Sigmoid colon (tissue), 3 donors: Measurements from ENCODE around the gene TBL3.
A peak's percentile ranks its signal among the peaks of the same experiment; 100 is the strongest.

Experiments used
- POLR2A ChIP-seq, 2 donors: fragments of 450-650 bp; IDR thresholded peaks; one replicate each; pipeline ENCODE4 v1.6.1; 2016; ENCODE audit warnings: antibody characterized with exemption in 2 of 2, mild to moderate bottlenecking in 2 of 2, moderate library complexity in 2 of 2
- TF ChIP-seq, protein P1 (sequence below), 4 experiments: fragments of 450-650 bp in 3 of 4; fragments of 200-600 bp in 1 of 4; IDR thresholded peaks; one replicate each; pipeline ENCODE4 v1.5.1; 2016 to 2019; ENCODE audit warnings: antibody characterized with exemption in 4 of 4, mild to moderate bottlenecking in 3 of 4, moderate library complexity in 2 of 4

- TF ChIP-seq, protein P1, sequence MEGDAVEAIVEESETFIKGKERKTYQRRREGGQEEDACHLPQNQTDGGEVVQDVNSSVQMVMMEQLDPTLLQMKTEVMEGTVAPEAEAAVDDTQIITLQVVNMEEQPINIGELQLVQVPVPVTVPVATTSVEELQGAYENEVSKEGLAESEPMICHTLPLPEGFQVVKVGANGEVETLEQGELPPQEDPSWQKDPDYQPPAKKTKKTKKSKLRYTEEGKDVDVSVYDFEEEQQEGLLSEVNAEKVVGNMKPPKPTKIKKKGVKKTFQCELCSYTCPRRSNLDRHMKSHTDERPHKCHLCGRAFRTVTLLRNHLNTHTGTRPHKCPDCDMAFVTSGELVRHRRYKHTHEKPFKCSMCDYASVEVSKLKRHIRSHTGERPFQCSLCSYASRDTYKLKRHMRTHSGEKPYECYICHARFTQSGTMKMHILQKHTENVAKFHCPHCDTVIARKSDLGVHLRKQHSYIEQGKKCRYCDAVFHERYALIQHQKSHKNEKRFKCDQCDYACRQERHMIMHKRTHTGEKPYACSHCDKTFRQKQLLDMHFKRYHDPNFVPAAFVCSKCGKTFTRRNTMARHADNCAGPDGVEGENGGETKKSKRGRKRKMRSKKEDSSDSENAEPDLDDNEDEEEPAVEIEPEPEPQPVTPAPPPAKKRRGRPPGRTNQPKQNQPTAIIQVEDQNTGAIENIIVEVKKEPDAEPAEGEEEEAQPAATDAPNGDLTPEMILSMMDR (IDR thresholded peaks at IDR 0.05): no peak
- peak; percentile 92 to 95 for TF ChIP-seq POLR2A (IDR thresholded peaks at IDR 0.05)
Observed at GRCh38 chr16:2009791-2010510, 38.1 kb downstream of the TBL3 start, which contains the start of gene ZNF598.
